Measurements from ENCODE around the gene SIGLEC6.

DNA sequence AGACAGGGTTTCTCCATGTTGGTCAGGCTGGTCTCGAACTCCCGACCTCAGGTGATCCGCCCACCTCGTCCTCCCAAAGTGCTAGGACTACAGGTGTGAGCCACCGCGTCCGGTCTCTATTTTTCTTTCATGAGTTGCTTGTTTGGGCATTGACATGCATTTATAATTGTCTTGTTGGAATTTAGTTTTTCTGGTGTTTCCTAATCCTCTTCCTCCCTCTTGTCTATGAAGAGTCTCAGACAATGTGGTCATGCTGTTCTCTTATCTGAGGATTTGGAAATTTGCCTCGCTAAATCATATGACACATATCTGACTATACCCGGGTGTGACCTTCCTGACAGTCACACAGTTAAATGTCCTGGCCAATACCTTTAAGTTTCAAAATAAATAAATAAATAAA lies 60.5 kb downstream of the SIGLEC6 start:
- TF ChIP-seq ATF6 (CRISPR knock-in tag; IDR thresholded peaks at IDR 0.05) (no peak), CTCF (IDR thresholded peaks at IDR 0.05) (no peak), CBFB (CRISPR knock-in tag; IDR thresholded peaks at IDR 0.05; ENCODE audit: low read depth) (no peak), ZNF423 (CRISPR knock-in tag; IDR thresholded peaks at IDR 0.05) (no peak), ZNF317 (CRISPR knock-in tag; IDR thresholded peaks at IDR 0.05; ENCODE audit: borderline replicate concordance, low read depth) (no peak), PRDM15 (CRISPR knock-in tag; IDR thresholded peaks at IDR 0.05) (no peak), ATF1 (CRISPR knock-in tag; IDR thresholded peaks at IDR 0.05) (no peak), ZNF121 (CRISPR knock-in tag; IDR thresholded peaks at IDR 0.05) (no peak), ZNF512 (CRISPR knock-in tag; IDR thresholded peaks at IDR 0.05; ENCODE audit: borderline replicate concordance) (no peak), ZNF396 (CRISPR knock-in tag; IDR thresholded peaks at IDR 0.05; ENCODE audit: borderline replicate concordance) (no peak), USF2 (CRISPR knock-in tag; IDR thresholded peaks at IDR 0.05) (no peak)
- TF ChIP-seq, protein P1, sequence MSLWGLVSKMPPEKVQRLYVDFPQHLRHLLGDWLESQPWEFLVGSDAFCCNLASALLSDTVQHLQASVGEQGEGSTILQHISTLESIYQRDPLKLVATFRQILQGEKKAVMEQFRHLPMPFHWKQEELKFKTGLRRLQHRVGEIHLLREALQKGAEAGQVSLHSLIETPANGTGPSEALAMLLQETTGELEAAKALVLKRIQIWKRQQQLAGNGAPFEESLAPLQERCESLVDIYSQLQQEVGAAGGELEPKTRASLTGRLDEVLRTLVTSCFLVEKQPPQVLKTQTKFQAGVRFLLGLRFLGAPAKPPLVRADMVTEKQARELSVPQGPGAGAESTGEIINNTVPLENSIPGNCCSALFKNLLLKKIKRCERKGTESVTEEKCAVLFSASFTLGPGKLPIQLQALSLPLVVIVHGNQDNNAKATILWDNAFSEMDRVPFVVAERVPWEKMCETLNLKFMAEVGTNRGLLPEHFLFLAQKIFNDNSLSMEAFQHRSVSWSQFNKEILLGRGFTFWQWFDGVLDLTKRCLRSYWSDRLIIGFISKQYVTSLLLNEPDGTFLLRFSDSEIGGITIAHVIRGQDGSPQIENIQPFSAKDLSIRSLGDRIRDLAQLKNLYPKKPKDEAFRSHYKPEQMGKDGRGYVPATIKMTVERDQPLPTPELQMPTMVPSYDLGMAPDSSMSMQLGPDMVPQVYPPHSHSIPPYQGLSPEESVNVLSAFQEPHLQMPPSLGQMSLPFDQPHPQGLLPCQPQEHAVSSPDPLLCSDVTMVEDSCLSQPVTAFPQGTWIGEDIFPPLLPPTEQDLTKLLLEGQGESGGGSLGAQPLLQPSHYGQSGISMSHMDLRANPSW (CRISPR knock-in tag; conservative IDR thresholded peaks at IDR 0.05; ENCODE audit: low read depth), result no peak

Measured in WTC11 (cell line).